OCI-LY7 (cell line): ENCODE results near the gene TRAF1. TPM values are rescaled to one million over a fixed set of nuclear protein-coding genes. Genes with fewer than 3 reads are reported as not detected.

Experiments
- BruUV-seq: library from RNA; stranded (reverse); fragments of 400-500 nt; replicated peaks from 2 replicates; lab custom pipeline; 2021; lab: Mats Ljungman, UMichigan
- CTCF ChIA-PET: fragments of 300-600 bp; sonication (Branson Sonifier 250); formaldehyde crosslinking; loops from one replicate; lab custom pipeline; 2022; ENCODE audit warnings: antibody characterized with exemption; ENCODE audit not compliant: unreplicated experiment; lab: Charles Lee
- POLR2A ChIA-PET: fragments of 300-600 bp; sonication (Branson Sonifier 250); formaldehyde crosslinking; loops from one replicate; lab custom pipeline; 2022; ENCODE audit warnings: antibody characterized with exemption; lab: Charles Lee
- DNase-seq: peaks from one replicate; pipeline ENCODE4 v3.0.0-alpha.2; 2015; ENCODE audit warnings: low spot score
- H2AFZ ChIP-seq: fragments of 200-600 bp; sonication (generic), shearing (Covaris generic); 2 replicates; pipeline ENCODE4 v1.6.1; 2014; ENCODE audit warnings: mild to moderate bottlenecking, antibody characterized with exemption, low read length, moderate library complexity
- H3K27ac ChIP-seq: fragments of 200-600 bp; sonication (generic); 2 replicates; pipeline ENCODE4 v1.5.1; 2014; ENCODE audit warnings: mixed run types, low read depth, mild to moderate bottlenecking, moderate library complexity, low read length, inconsistent platforms; ENCODE audit not compliant: poor library complexity, severe bottlenecking
- H3K36me3 ChIP-seq: fragments of 200-600 bp; sonication (generic); 2 replicates; pipeline ENCODE4 v1.6.1; 2014; ENCODE audit warnings: mild to moderate bottlenecking, antibody characterized with exemption, low read length, moderate library complexity, mixed read lengths; ENCODE audit not compliant: insufficient read depth
- H3K4me1 ChIP-seq: fragments of 200-600 bp; sonication (generic); 2 replicates; pipeline ENCODE4 v1.5.1; 2014; ENCODE audit warnings: mild to moderate bottlenecking, low read length; ENCODE audit not compliant: insufficient read depth, poor library complexity, severe bottlenecking
- H3K4me2 ChIP-seq: fragments of 200-600 bp; sonication (generic); 2 replicates; pipeline ENCODE4 v1.6.1; 2014; ENCODE audit warnings: mild to moderate bottlenecking, low read length
- H3K4me3 ChIP-seq: fragments of 200-600 bp; sonication (generic); 2 replicates; pipeline ENCODE4 v1.5.1; 2014; ENCODE audit warnings: mild to moderate bottlenecking, low read depth, low read length; ENCODE audit not compliant: poor library complexity, severe bottlenecking
- H3K79me2 ChIP-seq: fragments of 200-600 bp; sonication (generic); 2 replicates; pipeline ENCODE4 v1.6.1; 2016; ENCODE audit warnings: low read depth, mild to moderate bottlenecking, low read length, moderate library complexity, mixed read lengths; ENCODE audit not compliant: insufficient read depth
- H3K9me2 ChIP-seq: fragments of 200-600 bp; sonication (generic); 2 replicates; pipeline ENCODE4 v1.6.1; 2016; ENCODE audit warnings: mild to moderate bottlenecking, low read length, mixed read lengths; ENCODE audit not compliant: insufficient read depth
- H3K9me3 ChIP-seq: fragments of 200-600 bp; sonication (generic); 2 replicates; pipeline ENCODE4 v1.6.1; 2014; ENCODE audit warnings: mild to moderate bottlenecking, mixed run types, low read length, mixed read lengths
- H4K20me1 ChIP-seq: fragments of 200-600 bp; sonication (generic); 2 replicates; pipeline ENCODE4 v1.6.1; 2014; ENCODE audit warnings: mild to moderate bottlenecking, antibody characterized with exemption, low read length, moderate library complexity, mixed read lengths; ENCODE audit not compliant: insufficient read depth
- CTCF ChIP-seq: fragments of 200-600 bp; sonication (generic); conservative IDR thresholded peaks from 2 replicates; pipeline ENCODE4 v1.5.1; 2014; ENCODE audit warnings: mild to moderate bottlenecking, antibody characterized with exemption, low read length, moderate library complexity, mixed read lengths
- EZH2phosphoT487 ChIP-seq: fragments of 200-600 bp; sonication (generic); IDR thresholded peaks from 2 replicates; pipeline ENCODE4 v1.6.1; 2018; ENCODE audit warnings: low read depth, borderline replicate concordance, mild to moderate bottlenecking, mixed run types, antibody characterized with exemption, low read length, moderate library complexity, mixed read lengths
- intact Hi-C: fragments of 100-400 bp; cut with micrococcal nuclease; formaldehyde crosslinking; loops from one replicate; pipeline ENCODE4 v1.10.0; 2022; ENCODE audit not compliant: unreplicated experiment
- total RNA-seq, 2 experiments: library from RNA; depleted of rRNA in 1 of 2; stranded (reverse); fragments of >200 nt in 1 of 2; shearing (Covaris generic) in 1 of 2; gene quantifications; 2 replicates each; pipeline ENCODE4 v1.2.3, GENCODE V29; 2014 to 2022

The TRAF1 gene
- total RNA-seq, 2 experiments from 2014 or later = 24.2 to 50.5 TPM

- POLR2A ChIA-PET = interaction anchor here (1.0 to 1.4 kb wide), 2 partner anchors 10 to 22 kb away, joined by 3 read pairs; no protein-coding TSS in a partner anchor
- CTCF ChIA-PET = interaction anchor here (1.0 kb wide), 1 partner anchor 13 kb away, joined by 4 read pairs; no protein-coding TSS in a partner anchor
- Histone ChIP-seq H3K4me3 (no peak overlapping the region), H3K4me2 (no peak overlapping the region), H3K9me2 (no peaks in the 10 kb centered on the region), H3K9me3 (no peaks in the 10 kb centered on the region), H3K4me1 (no peaks in the 10 kb centered on the region), H3K27ac (no peak overlapping the region), H2AFZ (no peak overlapping the region), H4K20me1 (no peaks in the 10 kb centered on the region), H3K36me3 (peaks cover 87% of the 10 kb centered on the region), H3K79me2 (no peaks in the 10 kb centered on the region)
- no TSS peak for BruUV-seq
- no peak for TF ChIP-seq CTCF
- TF ChIP-seq EZH2phosphoT487 = no peak
- intact Hi-C loops = no loop called here
- DNase-seq = no peak
Observed at GRCh38 chr9:120854596-120855327, 71.8 kb downstream of the TRAF1 start.

- Histone ChIP-seq H3K4me3 (no peak overlapping the region), H3K9me2 (no peaks in the 10 kb centered on the region), H4K20me1 (no peaks in the 10 kb centered on the region), H3K4me1 (no peaks in the 10 kb centered on the region), H3K36me3 (peaks cover 72% of the 10 kb centered on the region), H3K9me3 (no peaks in the 10 kb centered on the region), H3K27ac (no peak overlapping the region), H3K4me2 (no peak overlapping the region), H3K79me2 (no peaks in the 10 kb centered on the region), H2AFZ (no peak overlapping the region)
- ChIA-PET POLR2A (no interaction called here), CTCF (no interaction called here)
- BruUV-seq = no TSS peak
- intact Hi-C loops = no loop called here
- DNase-seq = no peak
- TF ChIP-seq CTCF (no peak), EZH2phosphoT487 (no peak)
Observed at GRCh38 chr9:120853198-120853597, 73.4 kb downstream of the TRAF1 start.

Other genes starting within 250 kb of the TRAF1 start
- 4.8 and 5.1 TPM in 2 replicates for gene MEGF9, start 212.3 kb downstream of the TRAF1 start, total RNA-seq (2014; rRNA removed; shearing (Covaris generic))
- 10.2 and 10.6 TPM in 2 replicates for gene MEGF9, start 212.3 kb downstream of the TRAF1 start, total RNA-seq (2022)
- 30.0 and 32.7 TPM in 2 replicates for gene FBXW2, start 133.4 kb downstream of the TRAF1 start, total RNA-seq (2014; rRNA removed; shearing (Covaris generic))
- 66.0 and 69.0 TPM in 2 replicates for gene FBXW2, start 133.4 kb downstream of the TRAF1 start, total RNA-seq (2022)
- 10.0 and 12.0 TPM in 2 replicates for gene PSMD5, start 83.9 kb downstream of the TRAF1 start, total RNA-seq (2014; rRNA removed; shearing (Covaris generic))
- 33.3 and 36.8 TPM in 2 replicates for gene PSMD5, start 83.9 kb downstream of the TRAF1 start, total RNA-seq (2022)
- 102 and 108 TPM in 2 replicates for gene PHF19, start 49.6 kb downstream of the TRAF1 start, total RNA-seq (2014; rRNA removed; shearing (Covaris generic))
- gene PHF19, start 49.6 kb downstream of the TRAF1 start, total RNA-seq (2022) = 211 and 214 TPM in 2 replicates
- 2.7 and 3.8 TPM in 2 replicates for gene C5, start 123.5 kb upstream of the TRAF1 start, total RNA-seq (2014; rRNA removed; shearing (Covaris generic))
- gene C5, start 123.5 kb upstream of the TRAF1 start, total RNA-seq (2022) = 7.9 and 10.2 TPM in 2 replicates
- gene CNTRL, start 148.2 kb upstream of the TRAF1 start, total RNA-seq (2014; rRNA removed; shearing (Covaris generic)) = 81.4 and 94.9 TPM in 2 replicates
- 113 and 138 TPM in 2 replicates for gene CNTRL, start 148.2 kb upstream of the TRAF1 start, total RNA-seq (2022)